ENCODE results near the gene FUBP1. TPM values are rescaled to one million over a fixed set of nuclear protein-coding genes. Genes with fewer than 3 reads are reported as not detected.

The FUBP1 gene
- total and polyA plus RNA-seq, 5 donors from 2014 or later: 46.2 to 225 (median 50.3) TPM

- Mint-ChIP-seq H3K27ac (peak overlapping the region in 2 of 3 donors; percentile 11 to 15), H3K4me1 (peaks cover 10 to 33% (median 14%) of the 10 kb centered on the region in 4 donors), H3K36me3 (peaks cover 21% of the 10 kb centered on the region), H3K27me3 (no peaks in the 10 kb centered on the region), H3K4me3 (no peak overlapping the region), H3K9me3 (no peaks in the 10 kb centered on the region)
- ATAC-seq (ENCODE audit: low read depth in 2 of 2) (no peak), DNase-seq (no peak)
- Histone ChIP-seq H3K4me3 (ENCODE audit: low read depth, low read length) (no peak overlapping the region), H3K27ac (ENCODE audit: insufficient read depth, low read length, poor library complexity, severe bottlenecking) (no peak overlapping the region), H3K27me3 (ENCODE audit: control insufficient read depth, insufficient read depth, low read length) (no peaks in the 10 kb centered on the region), H3K36me3 (ENCODE audit: control insufficient read depth, insufficient read depth, low read length) (peaks cover 39% of the 10 kb centered on the region), H3K4me1 (ENCODE audit: control insufficient read depth, insufficient read depth, low read length, poor library complexity, severe bottlenecking) (no peaks in the 10 kb centered on the region), H3K9me3 (ENCODE audit: control insufficient read depth in 2 of 2, low read length in 2 of 2) (no peaks in the 10 kb centered on the region)
These were observed 36.3 kb downstream of the FUBP1 start for GRCh38 chr1:77942400-77943140.

GRCh38 chr1:77940921-77941570, 37.8 kb downstream of the FUBP1 start:
- no peaks in the 10 kb centered on the region for H3K27me3 Mint-ChIP-seq
- no peak for DNase-seq
- no peak overlapping the region for H3K27ac Mint-ChIP-seq
- H3K4me1 Mint-ChIP-seq: peaks cover 5 to 23% (median 14%) of the 10 kb centered on the region in 4 donors
- Histone ChIP-seq H3K9me3 (ENCODE audit: control insufficient read depth in 2 of 2, low read length in 2 of 2) (no peaks in the 10 kb centered on the region), H3K4me3 (ENCODE audit: low read depth, low read length) (no peak overlapping the region), H3K4me1 (ENCODE audit: control insufficient read depth, insufficient read depth, low read length, poor library complexity, severe bottlenecking) (no peaks in the 10 kb centered on the region), H3K27ac (ENCODE audit: insufficient read depth, low read length, poor library complexity, severe bottlenecking) (no peak overlapping the region), H3K36me3 (ENCODE audit: control insufficient read depth, insufficient read depth, low read length) (peaks cover 25% of the 10 kb centered on the region), H3K27me3 (ENCODE audit: control insufficient read depth, insufficient read depth, low read length) (no peaks in the 10 kb centered on the region)
- H3K36me3 Mint-ChIP-seq: peaks cover 17% of the 10 kb centered on the region
- ATAC-seq (ENCODE audit: low read depth in 2 of 2): no peak
- H3K9me3 Mint-ChIP-seq: no peaks in the 10 kb centered on the region
- no peak overlapping the region for H3K4me3 Mint-ChIP-seq

DNA sequence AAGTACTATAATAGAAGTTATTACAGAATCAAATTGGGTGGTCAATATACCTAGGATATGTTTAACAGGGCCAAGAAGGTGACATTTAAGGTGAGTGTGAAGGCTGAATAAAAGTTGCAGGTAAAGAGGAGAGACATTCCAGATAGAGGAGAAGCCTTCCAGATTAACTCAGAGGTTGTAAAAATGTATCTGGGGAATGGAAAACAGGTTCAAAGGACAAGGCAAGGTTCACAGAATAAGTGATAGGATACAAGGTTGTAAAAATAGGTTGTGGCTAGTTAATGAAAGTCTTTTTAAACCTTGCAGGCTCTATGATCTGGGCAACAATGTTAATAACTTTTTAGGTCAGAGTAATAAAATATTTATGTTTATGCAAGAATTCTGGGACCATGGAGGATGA, 40.2 kb downstream of the FUBP1 start:
- Histone ChIP-seq H3K4me1 (ENCODE audit: control insufficient read depth, insufficient read depth, low read length, poor library complexity, severe bottlenecking) (no peaks in the 10 kb centered on the region), H3K36me3 (ENCODE audit: control insufficient read depth, insufficient read depth, low read length) (peaks cover 5% of the 10 kb centered on the region), H3K9me3 (ENCODE audit: control insufficient read depth in 2 of 2, low read length in 2 of 2) (no peaks in the 10 kb centered on the region), H3K4me3 (ENCODE audit: low read depth, low read length) (no peak overlapping the region), H3K27me3 (ENCODE audit: control insufficient read depth, insufficient read depth, low read length) (no peaks in the 10 kb centered on the region), H3K27ac (ENCODE audit: insufficient read depth, low read length, poor library complexity, severe bottlenecking) (no peak overlapping the region)
- H3K27me3 Mint-ChIP-seq: no peaks in the 10 kb centered on the region
- H3K4me3 Mint-ChIP-seq: no peak overlapping the region
- peaks cover 6% of the 10 kb centered on the region for H3K36me3 Mint-ChIP-seq
- ATAC-seq (ENCODE audit: low read depth in 2 of 2): no peak
- peaks cover 3 to 22% (median 11%) of the 10 kb centered on the region in 4 donors for H3K4me1 Mint-ChIP-seq
- no peaks in the 10 kb centered on the region for H3K9me3 Mint-ChIP-seq
- no peak overlapping the region for H3K27ac Mint-ChIP-seq
- DNase-seq: no peak

DNA sequence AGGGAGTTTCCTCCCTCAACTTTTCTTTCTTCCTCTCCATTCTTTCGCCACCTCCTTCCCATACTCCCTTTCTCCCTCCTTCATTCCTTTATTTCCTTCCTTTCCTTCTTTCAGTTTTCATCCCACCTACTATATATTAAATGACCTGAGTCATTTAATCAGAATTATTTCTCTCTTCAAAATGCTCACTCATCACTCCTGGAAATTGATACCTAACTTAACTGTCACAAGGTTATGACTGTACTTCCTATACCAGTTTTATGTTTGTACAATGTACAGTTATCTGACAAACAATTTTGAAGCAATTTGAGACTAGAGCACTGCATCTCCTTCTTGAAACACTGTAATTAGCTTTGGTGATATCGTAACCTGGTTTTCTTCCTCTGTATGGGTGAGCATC, 49.1 kb downstream of the FUBP1 start:
- Histone ChIP-seq H3K27me3 (ENCODE audit: control insufficient read depth, insufficient read depth, low read length) (no peaks in the 10 kb centered on the region), H3K9me3 (ENCODE audit: control insufficient read depth in 2 of 2, low read length in 2 of 2) (no peaks in the 10 kb centered on the region), H3K36me3 (ENCODE audit: control insufficient read depth, insufficient read depth, low read length) (no peaks in the 10 kb centered on the region), H3K4me1 (ENCODE audit: control insufficient read depth, insufficient read depth, low read length, poor library complexity, severe bottlenecking) (no peaks in the 10 kb centered on the region), H3K27ac (ENCODE audit: insufficient read depth, low read length, poor library complexity, severe bottlenecking) (no peak overlapping the region), H3K4me3 (ENCODE audit: low read depth, low read length) (no peak overlapping the region)
- peaks cover 0 to 10% (median 4%) of the 10 kb centered on the region in 4 donors for H3K4me1 Mint-ChIP-seq
- H3K9me3 Mint-ChIP-seq: peaks cover 0 to 1% (median 0%) of the 10 kb centered on the region in 7 donors
- peaks cover 10% of the 10 kb centered on the region for H3K27me3 Mint-ChIP-seq
- ATAC-seq (ENCODE audit: low read depth in 2 of 2) (no peak), DNase-seq (no peak)
- no peaks in the 10 kb centered on the region for H3K36me3 Mint-ChIP-seq
- no peak overlapping the region for H3K27ac Mint-ChIP-seq
- H3K4me3 Mint-ChIP-seq: no peak overlapping the region

DNA sequence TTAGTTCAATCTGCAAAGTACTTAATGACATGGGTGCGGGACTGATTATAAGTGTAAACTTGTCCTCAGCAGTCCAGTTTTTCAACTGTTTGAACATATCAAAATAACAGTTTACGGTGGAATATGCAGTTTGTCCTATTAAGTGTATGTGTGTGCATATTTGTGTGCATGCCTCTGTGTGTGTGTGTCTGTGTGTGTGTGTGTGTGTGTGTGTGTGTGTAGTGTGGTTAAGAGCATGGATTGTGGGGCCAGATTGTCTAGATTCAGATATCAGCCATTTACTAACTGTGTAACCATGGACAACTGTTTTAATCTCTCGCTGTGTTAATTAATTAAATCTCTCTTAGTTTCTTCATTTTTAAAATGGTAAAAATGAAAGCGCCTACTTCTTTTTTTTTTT, 51.5 kb downstream of the FUBP1 start:
- Histone ChIP-seq H3K27me3 (ENCODE audit: control insufficient read depth, insufficient read depth, low read length) (no peaks in the 10 kb centered on the region), H3K27ac (ENCODE audit: insufficient read depth, low read length, poor library complexity, severe bottlenecking) (no peak overlapping the region), H3K4me1 (ENCODE audit: control insufficient read depth, insufficient read depth, low read length, poor library complexity, severe bottlenecking) (no peaks in the 10 kb centered on the region), H3K36me3 (ENCODE audit: control insufficient read depth, insufficient read depth, low read length) (no peaks in the 10 kb centered on the region), H3K9me3 (ENCODE audit: control insufficient read depth in 2 of 2, low read length in 2 of 2) (no peaks in the 10 kb centered on the region), H3K4me3 (ENCODE audit: low read depth, low read length) (no peak overlapping the region)
- no peak for DNase-seq
- H3K9me3 Mint-ChIP-seq: peaks cover 0 to 1% (median 0%) of the 10 kb centered on the region in 7 donors
- no peaks in the 10 kb centered on the region for H3K36me3 Mint-ChIP-seq
- H3K27ac Mint-ChIP-seq: no peak overlapping the region
- peak overlapping the region in 2 of 4 donors; percentile 13 to 58 for H3K4me3 Mint-ChIP-seq
- H3K27me3 Mint-ChIP-seq: peaks cover 10% of the 10 kb centered on the region
- peaks cover 0 to 10% (median 4%) of the 10 kb centered on the region in 4 donors for H3K4me1 Mint-ChIP-seq
- ATAC-seq (ENCODE audit: low read depth in 2 of 2): no peak

GRCh38 chr1:77926561-77927357, 52.1 kb downstream of the FUBP1 start:
- peak overlapping the region; percentile 24 to 93 (median 74) for H3K4me3 Mint-ChIP-seq
- DNase-seq: peak in 1 of 3 donors; percentile 33
- H3K36me3 Mint-ChIP-seq: no peaks in the 10 kb centered on the region
- H3K27me3 Mint-ChIP-seq: peaks cover 10% of the 10 kb centered on the region
- Histone ChIP-seq H3K4me1 (ENCODE audit: control insufficient read depth, insufficient read depth, low read length, poor library complexity, severe bottlenecking) (no peaks in the 10 kb centered on the region), H3K9me3 (ENCODE audit: control insufficient read depth in 2 of 2, low read length in 2 of 2) (no peaks in the 10 kb centered on the region), H3K4me3 (ENCODE audit: low read depth, low read length) (peak overlapping the region; percentile 80), H3K27ac (ENCODE audit: insufficient read depth, low read length, poor library complexity, severe bottlenecking) (no peak overlapping the region), H3K36me3 (ENCODE audit: control insufficient read depth, insufficient read depth, low read length) (no peaks in the 10 kb centered on the region), H3K27me3 (ENCODE audit: control insufficient read depth, insufficient read depth, low read length) (no peaks in the 10 kb centered on the region)
- H3K4me1 Mint-ChIP-seq: peaks cover 0 to 10% (median 4%) of the 10 kb centered on the region in 4 donors
- no peak for ATAC-seq (ENCODE audit: low read depth in 2 of 2)
- H3K27ac Mint-ChIP-seq: peak overlapping the region in 1 of 3 donors; percentile 25
- peaks cover 0 to 1% (median 0%) of the 10 kb centered on the region in 7 donors for H3K9me3 Mint-ChIP-seq

- Histone ChIP-seq H3K27me3 (ENCODE audit: control insufficient read depth, insufficient read depth, low read length) (no peaks in the 10 kb centered on the region), H3K27ac (ENCODE audit: insufficient read depth, low read length, poor library complexity, severe bottlenecking) (no peak overlapping the region), H3K36me3 (ENCODE audit: control insufficient read depth, insufficient read depth, low read length) (no peaks in the 10 kb centered on the region), H3K9me3 (ENCODE audit: control insufficient read depth in 2 of 2, low read length in 2 of 2) (no peaks in the 10 kb centered on the region), H3K4me3 (ENCODE audit: low read depth, low read length) (peak overlapping the region; percentile 80), H3K4me1 (ENCODE audit: control insufficient read depth, insufficient read depth, low read length, poor library complexity, severe bottlenecking) (no peaks in the 10 kb centered on the region)
- Mint-ChIP-seq H3K4me3 (peak overlapping the region in 1 of 4 donors; percentile 93), H3K4me1 (peaks cover 0 to 10% (median 4%) of the 10 kb centered on the region in 4 donors), H3K27ac (no peak overlapping the region), H3K9me3 (peaks cover 0 to 1% (median 0%) of the 10 kb centered on the region in 7 donors), H3K36me3 (no peaks in the 10 kb centered on the region), H3K27me3 (peaks cover 10% of the 10 kb centered on the region)
- ATAC-seq (ENCODE audit: low read depth in 2 of 2) (no peak), DNase-seq (no peak)
These were observed 52.9 kb downstream of the FUBP1 start for GRCh38 chr1:77925956-77926355.
